ENCODE measurements around the gene RAB2B.

DNA sequence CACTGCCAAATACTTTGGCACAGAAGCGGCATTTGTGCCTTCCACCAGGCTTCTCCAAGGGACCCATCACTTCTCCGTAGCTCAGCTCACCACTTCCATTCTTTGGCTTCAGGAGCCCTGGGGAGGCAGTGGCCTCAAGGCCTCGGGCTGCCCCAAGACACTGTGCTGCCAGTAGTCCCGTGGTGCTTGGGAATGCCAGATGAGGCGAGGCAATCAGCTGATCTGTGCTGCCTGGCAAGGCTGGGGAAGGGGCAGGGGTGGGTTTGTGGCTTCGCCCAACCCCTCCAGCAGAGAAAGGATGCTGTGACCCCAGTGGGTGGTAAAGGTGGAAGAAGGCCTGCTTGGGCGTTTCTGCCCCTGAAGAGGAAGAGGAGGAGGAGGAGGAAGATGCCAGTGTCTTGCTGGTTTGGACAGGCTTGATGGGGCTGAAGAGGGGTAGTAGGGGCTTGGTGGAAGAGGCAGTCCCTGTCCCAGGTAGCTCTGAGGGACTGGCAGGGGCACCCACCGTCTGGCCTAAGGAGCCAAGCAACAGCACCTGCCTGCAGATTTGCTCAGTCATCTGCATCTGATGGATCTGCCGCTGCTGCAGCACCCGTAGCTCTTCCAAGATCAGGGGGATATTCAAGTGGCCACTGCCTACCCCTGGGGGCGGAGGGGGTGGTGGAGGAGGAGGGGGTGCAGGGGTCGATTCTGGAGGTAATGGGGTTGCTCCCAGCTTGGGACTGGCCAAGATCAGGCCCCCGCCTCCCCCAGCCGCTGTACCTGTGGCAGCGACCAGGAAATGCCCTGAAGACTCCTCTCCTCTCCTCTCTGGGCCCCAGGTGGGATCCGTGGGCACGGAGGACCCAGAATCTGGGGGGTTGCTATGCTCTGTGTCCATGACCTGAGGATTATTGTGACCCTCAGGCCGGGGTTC lies 48.1 kb upstream of the RAB2B start:
- TF ChIP-seq, protein P1, sequence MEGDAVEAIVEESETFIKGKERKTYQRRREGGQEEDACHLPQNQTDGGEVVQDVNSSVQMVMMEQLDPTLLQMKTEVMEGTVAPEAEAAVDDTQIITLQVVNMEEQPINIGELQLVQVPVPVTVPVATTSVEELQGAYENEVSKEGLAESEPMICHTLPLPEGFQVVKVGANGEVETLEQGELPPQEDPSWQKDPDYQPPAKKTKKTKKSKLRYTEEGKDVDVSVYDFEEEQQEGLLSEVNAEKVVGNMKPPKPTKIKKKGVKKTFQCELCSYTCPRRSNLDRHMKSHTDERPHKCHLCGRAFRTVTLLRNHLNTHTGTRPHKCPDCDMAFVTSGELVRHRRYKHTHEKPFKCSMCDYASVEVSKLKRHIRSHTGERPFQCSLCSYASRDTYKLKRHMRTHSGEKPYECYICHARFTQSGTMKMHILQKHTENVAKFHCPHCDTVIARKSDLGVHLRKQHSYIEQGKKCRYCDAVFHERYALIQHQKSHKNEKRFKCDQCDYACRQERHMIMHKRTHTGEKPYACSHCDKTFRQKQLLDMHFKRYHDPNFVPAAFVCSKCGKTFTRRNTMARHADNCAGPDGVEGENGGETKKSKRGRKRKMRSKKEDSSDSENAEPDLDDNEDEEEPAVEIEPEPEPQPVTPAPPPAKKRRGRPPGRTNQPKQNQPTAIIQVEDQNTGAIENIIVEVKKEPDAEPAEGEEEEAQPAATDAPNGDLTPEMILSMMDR (IDR thresholded peaks at IDR 0.05) = no peak
- TF ChIP-seq EZH2 (IDR thresholded peaks at IDR 0.05) (no peak), EZH2phosphoT487 (IDR thresholded peaks at IDR 0.05) (no peak)

All from neural progenitor cell (in vitro differentiated cells).